Lung (tissue), 12 donors: ENCODE results near the gene BRD3. TPM values are rescaled to one million over a fixed set of nuclear protein-coding genes. Genes with fewer than 3 reads are reported as not detected.

Experiments used
- ATAC-seq: fragments of 200-7000 bp; cut with Tn5 transposase; one replicate; pipeline ENCODE4 v1.9.1; 2020; ENCODE audit warnings: moderate number of reproducible peaks; ENCODE audit not compliant: insufficient read depth, low FRiP score
- DNase-seq, 3 donors: peaks; one replicate each; pipeline ENCODE4 v3.0.0-alpha.2; 2013 to 2017
- H3K27ac ChIP-seq, 2 donors: one replicate each; pipeline ENCODE4 v1.5.1; 2013; ENCODE audit warnings: mild to moderate bottlenecking in 2 of 2, moderate library complexity in 2 of 2, control low read depth in 1 of 2, inconsistent platforms in 1 of 2, low read depth in 1 of 2, low read length in 1 of 2
- H3K27me3 ChIP-seq, 3 donors: one replicate each; pipeline ENCODE4 v1.5.1; 2013; ENCODE audit warnings: low read length in 2 of 3; ENCODE audit not compliant: control insufficient read depth in 3 of 3, insufficient read depth in 3 of 3
- H3K36me3 ChIP-seq, 4 donors: one replicate each; pipeline ENCODE4 v1.5.1; 2013; ENCODE audit warnings: low read length in 4 of 4, mild to moderate bottlenecking in 1 of 4, moderate library complexity in 1 of 4; ENCODE audit not compliant: control insufficient read depth in 4 of 4, insufficient read depth in 4 of 4
- H3K4me1 ChIP-seq, 5 donors: one replicate each; pipeline ENCODE4 v1.5.1; 2013; ENCODE audit warnings: low read length in 5 of 5, mild to moderate bottlenecking in 2 of 5, moderate library complexity in 1 of 5; ENCODE audit not compliant: control insufficient read depth in 5 of 5, insufficient read depth in 5 of 5
- H3K4me3 ChIP-seq: one replicate; pipeline ENCODE4 v1.5.1; 2013; ENCODE audit warnings: mild to moderate bottlenecking, control low read depth, moderate library complexity
- H3K9ac ChIP-seq, 2 donors: one replicate each; pipeline ENCODE4 v1.5.1; 2013; ENCODE audit warnings: low read length in 2 of 2, control low read depth in 1 of 2; ENCODE audit not compliant: insufficient read depth in 1 of 2
- H3K9me3 ChIP-seq, 4 donors: one replicate each; pipeline ENCODE4 v1.5.1; 2013; ENCODE audit warnings: low read length in 3 of 4, mild to moderate bottlenecking in 1 of 4, moderate library complexity in 1 of 4; ENCODE audit not compliant: control insufficient read depth in 4 of 4, insufficient read depth in 3 of 4
- WGBS, 2 donors: extraction: QIAGEN DNeasy Blood & Tissue Kit; methylation state at CpG; one replicate each; pipeline ENCODE4 v1.1.7; 2013; 5-methylcytosine and 5-hydroxymethylcytosine counted together
- polyA plus RNA-seq, 2 donors: library from polyadenylated mRNA; stranded (reverse); fragments of 200-250 nt; gene quantifications; one replicate each; pipeline ENCODE4 v1.2.1, GENCODE V29; 2013
- total RNA-seq, 2 donors: library from RNA; depleted of rRNA in 1 of 2; stranded (reverse); fragments of >200 nt in 1 of 2; gene quantifications; one replicate each; pipeline ENCODE4 v1.2.1, GENCODE V29; 2014 to 2021
- TF ChIP-seq, protein P1 (sequence below): IDR thresholded peaks from 2 replicates; pipeline ENCODE4 v1.5.1; 2012; ENCODE audit warnings: mild to moderate bottlenecking; ENCODE audit errors: control extremely low read depth, extremely low read depth
- donor health status: control.
- donor health status: control.
- donor health status: Bipolar disorder and iron deficiency.
- donor health status: healthy.
- donor health status: DM: yes; HTN: yes; CAD: no.

Gene BRD3
- total and polyA plus RNA-seq, 4 donors = 9.1 to 38.5 (median 21.9) TPM

DNA sequence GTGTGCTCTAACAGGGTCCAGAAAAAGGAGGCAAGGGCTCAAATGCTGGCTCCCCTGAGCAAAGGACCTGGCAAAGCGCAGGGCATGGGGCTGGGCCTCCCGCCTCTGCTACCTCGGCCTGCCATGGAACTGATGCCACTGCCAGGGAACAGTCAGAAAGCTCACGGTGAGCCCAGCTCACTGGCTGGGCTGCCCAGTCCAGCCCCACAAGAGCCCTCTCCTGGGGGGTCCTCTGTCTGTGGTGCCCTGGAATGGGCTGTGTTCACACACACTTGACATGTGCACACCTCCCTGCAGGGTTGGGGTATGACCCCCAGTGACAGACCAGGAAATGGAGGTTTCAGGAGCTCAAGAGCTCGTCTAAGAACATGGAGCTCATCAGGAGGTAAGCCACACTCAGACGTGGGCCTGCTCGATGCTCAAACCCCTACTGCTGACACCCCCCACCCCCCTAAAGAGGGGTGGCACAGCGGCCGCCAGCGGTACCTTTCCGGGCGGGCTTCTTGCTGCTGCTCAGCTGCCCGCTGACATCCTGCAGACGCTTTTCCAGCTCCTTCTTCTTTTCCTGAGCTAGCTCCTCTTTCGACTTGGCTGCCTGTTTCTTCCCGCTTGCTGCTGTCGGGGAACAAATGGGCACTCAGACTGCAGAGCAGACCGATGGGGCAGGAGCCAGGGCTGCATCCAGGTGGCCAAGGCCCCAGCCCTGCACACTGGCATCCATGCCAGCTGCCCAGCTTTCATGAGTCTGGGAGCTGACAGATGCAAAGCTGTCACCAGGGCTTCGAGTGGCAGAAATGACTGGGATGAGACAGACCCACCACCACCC is 33.4 kb downstream of the BRD3 start:
- no peak overlapping the region for H3K4me3 ChIP-seq
- peaks cover 0 to 4% (median under 1%) of the 10 kb centered on the region in 4 donors for H3K9me3 ChIP-seq
- no peak for DNase-seq
- no peak for ATAC-seq
- no peak overlapping the region for H3K9ac ChIP-seq
- WGBS, 2 donors = 95% methylated on average over 19 of the region's 19 CpGs
- peaks cover 28 to 53% (median 45%) of the 10 kb centered on the region in 4 donors for H3K36me3 ChIP-seq
- H3K27me3 ChIP-seq = no peaks in the 10 kb centered on the region
- no peak overlapping the region for H3K27ac ChIP-seq
- TF ChIP-seq, protein P1, sequence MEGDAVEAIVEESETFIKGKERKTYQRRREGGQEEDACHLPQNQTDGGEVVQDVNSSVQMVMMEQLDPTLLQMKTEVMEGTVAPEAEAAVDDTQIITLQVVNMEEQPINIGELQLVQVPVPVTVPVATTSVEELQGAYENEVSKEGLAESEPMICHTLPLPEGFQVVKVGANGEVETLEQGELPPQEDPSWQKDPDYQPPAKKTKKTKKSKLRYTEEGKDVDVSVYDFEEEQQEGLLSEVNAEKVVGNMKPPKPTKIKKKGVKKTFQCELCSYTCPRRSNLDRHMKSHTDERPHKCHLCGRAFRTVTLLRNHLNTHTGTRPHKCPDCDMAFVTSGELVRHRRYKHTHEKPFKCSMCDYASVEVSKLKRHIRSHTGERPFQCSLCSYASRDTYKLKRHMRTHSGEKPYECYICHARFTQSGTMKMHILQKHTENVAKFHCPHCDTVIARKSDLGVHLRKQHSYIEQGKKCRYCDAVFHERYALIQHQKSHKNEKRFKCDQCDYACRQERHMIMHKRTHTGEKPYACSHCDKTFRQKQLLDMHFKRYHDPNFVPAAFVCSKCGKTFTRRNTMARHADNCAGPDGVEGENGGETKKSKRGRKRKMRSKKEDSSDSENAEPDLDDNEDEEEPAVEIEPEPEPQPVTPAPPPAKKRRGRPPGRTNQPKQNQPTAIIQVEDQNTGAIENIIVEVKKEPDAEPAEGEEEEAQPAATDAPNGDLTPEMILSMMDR = no peak
- no peaks in the 10 kb centered on the region for H3K4me1 ChIP-seq

DNA sequence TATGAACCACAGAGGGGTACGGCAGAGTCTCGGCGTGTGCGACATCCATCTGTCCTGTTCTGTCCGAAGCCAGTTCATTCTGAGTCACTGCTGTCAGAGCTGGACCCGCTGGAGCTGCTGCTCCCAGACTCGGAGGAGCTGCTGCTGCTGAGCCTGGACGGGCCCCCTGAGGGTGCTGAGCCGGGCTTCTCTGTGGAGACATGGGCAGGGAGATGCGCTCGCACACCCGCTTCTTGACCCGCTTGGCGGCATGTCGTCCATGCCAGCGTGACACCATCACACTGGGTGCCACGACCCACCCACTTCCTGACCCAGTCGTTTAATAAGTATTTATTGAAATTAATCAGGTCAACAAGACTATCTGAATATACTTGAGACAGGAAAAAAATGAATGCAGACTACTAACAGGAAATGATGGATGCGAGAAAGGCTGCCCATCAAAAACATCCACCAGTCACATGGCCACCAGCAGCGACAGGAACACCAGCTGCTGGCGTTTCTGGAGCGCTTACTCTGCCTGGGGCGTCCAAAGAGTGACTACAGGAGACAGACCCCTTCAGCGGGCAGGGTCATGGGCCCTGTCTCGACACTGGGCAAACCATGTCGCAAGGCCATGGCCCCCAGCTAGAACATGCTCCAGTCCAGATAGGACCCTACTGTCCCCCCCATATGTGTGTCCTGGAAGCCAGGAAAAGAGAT is 34.2 kb downstream of the BRD3 start:
- Histone ChIP-seq H3K27me3 (no peaks in the 10 kb centered on the region), H3K4me1 (no peaks in the 10 kb centered on the region), H3K4me3 (no peak overlapping the region), H3K9me3 (peaks cover 0 to 4% (median under 1%) of the 10 kb centered on the region in 4 donors), H3K27ac (no peak overlapping the region), H3K36me3 (peaks cover 20 to 47% (median 39%) of the 10 kb centered on the region in 4 donors), H3K9ac (no peak overlapping the region)
- TF ChIP-seq, protein P1 = no peak
- DNase-seq (no peak), ATAC-seq (no peak)
- 95 to 97% methylated on average over 26 of the region's 26 CpGs for WGBS, 2 donors

- ATAC-seq (no peak), DNase-seq (no peak)
- 93 to 95% methylated on average over 40 of the region's 40 CpGs for WGBS, 2 donors
- Histone ChIP-seq H3K36me3 (peaks cover 19 to 47% (median 39%) of the 10 kb centered on the region in 4 donors), H3K27ac (no peak overlapping the region), H3K4me1 (no peaks in the 10 kb centered on the region), H3K9me3 (peaks cover 0 to under 1% (median 0%) of the 10 kb centered on the region in 4 donors), H3K4me3 (no peak overlapping the region), H3K27me3 (no peaks in the 10 kb centered on the region), H3K9ac (no peak overlapping the region)
- TF ChIP-seq, protein P1 = no peak
Measured at GRCh38 chr9:134032456-134033222, 35.2 kb downstream of the BRD3 start.
